Thyroid gland (tissue), 4 donors: Measurements from ENCODE around the gene NUP62CL.

Experiments
- CTCF ChIP-seq, 6 experiments: fragments of 200-600 bp in 3 of 6; fragments of 450-650 bp in 3 of 6; sonication (generic) in 3 of 6; IDR thresholded peaks; one replicate each; pipeline ENCODE4 v1.5.1; 2016 to 2019; ENCODE audit warnings: antibody characterized with exemption in 6 of 6, mild to moderate bottlenecking in 2 of 6, inconsistent platforms in 1 of 6, moderate library complexity in 1 of 6
- POLR2A ChIP-seq, 2 donors: fragments of 450-650 bp; IDR thresholded peaks; one replicate each; pipeline ENCODE4 v1.6.1; 2017; ENCODE audit warnings: antibody characterized with exemption in 2 of 2, mild to moderate bottlenecking in 2 of 2, moderate library complexity in 1 of 2

- TF ChIP-seq CTCF (IDR thresholded peaks at IDR 0.05): no peak
- no peak for TF ChIP-seq POLR2A (IDR thresholded peaks at IDR 0.05)
Observed at GRCh38 chrX:107199491-107199890, 6.7 kb downstream of the NUP62CL start.
